Epithelial cell of proximal tubule (primary cell): ENCODE measurements around the gene CXCL5. TPM values are rescaled to one million over a fixed set of nuclear protein-coding genes. Genes with fewer than 3 reads are reported as not detected.

Experiments
- DNase-seq: peaks from one replicate; pipeline ENCODE4 v3.0.0-alpha.2; 2011; ENCODE audit warnings: low read depth
- H3K4me3 ChIP-seq: 2 replicates; pipeline ENCODE4 v1.5.1; 2011; ENCODE audit warnings: low read depth, mild to moderate bottlenecking, low read length
- CTCF ChIP-seq: conservative IDR thresholded peaks from 2 replicates; pipeline ENCODE4 v1.5.1; 2012; ENCODE audit warnings: low read depth, mild to moderate bottlenecking, low read length
- total RNA-seq: library from RNA; depleted of rRNA; stranded (reverse); fragments of >200 nt; gene quantifications from 2 replicates; pipeline ENCODE4 v1.2.3, GENCODE V29; 2015

The CXCL5 gene
- total RNA-seq, 1 donor from 2014 or later: 32.3 TPM

DNA sequence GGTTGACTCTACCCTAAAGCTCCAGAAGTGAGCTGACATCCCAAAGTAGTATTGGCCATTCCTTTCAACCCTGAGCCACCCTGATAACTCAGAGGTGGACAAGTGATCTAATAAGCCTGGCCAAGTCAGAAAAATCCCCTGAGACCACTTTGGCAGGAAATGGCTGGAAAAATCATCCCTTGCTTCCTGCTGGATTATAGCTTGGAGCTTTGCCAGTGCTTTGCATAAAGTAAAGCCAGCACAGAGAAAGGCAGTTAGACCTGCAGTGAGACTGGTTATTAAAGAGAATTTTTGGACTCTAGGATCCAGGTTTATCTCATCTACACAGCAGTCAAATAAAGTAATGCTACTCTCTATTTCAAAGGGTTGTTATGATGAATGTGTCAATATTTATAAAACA, 33.6 kb upstream of the CXCL5 start:
- no peak for DNase-seq
- no peak overlapping the region for H3K4me3 ChIP-seq
- TF ChIP-seq CTCF: no peak

GRCh38 chr4:74031576-74031975, 33.1 kb upstream of the CXCL5 start:
- no peak overlapping the region for H3K4me3 ChIP-seq
- no peak for TF ChIP-seq CTCF
- no peak for DNase-seq

DNA sequence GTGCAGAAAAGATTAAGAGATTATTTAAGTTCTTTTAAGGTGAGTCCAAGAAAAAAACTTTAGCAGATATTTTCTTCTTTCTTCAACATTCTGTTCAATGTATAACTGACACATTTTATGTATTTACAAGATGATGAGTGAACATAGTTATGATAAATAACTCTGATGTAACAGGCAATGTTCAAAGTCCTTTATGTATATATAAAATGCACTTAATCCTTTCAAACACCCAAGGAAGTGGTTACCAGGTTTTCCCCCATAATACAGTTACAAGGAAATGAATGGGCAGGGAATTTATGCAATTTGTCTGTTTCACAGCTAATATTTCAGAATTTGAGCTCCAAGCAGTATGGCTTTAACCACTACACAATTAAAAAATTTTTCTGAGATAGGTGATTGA, 31.8 kb upstream of the CXCL5 start:
- DNase-seq: no peak
- no peak overlapping the region for H3K4me3 ChIP-seq
- no peak for TF ChIP-seq CTCF

GRCh38 chr4:74028504-74028903, 30.0 kb upstream of the CXCL5 start:
- DNase-seq: no peak
- H3K4me3 ChIP-seq: no peak overlapping the region
- TF ChIP-seq CTCF: no peak

- TF ChIP-seq CTCF: no peak
- no peak overlapping the region for H3K4me3 ChIP-seq
- no peak for DNase-seq
Measured at GRCh38 chr4:74023709-74024108, 25.2 kb upstream of the CXCL5 start.

DNA sequence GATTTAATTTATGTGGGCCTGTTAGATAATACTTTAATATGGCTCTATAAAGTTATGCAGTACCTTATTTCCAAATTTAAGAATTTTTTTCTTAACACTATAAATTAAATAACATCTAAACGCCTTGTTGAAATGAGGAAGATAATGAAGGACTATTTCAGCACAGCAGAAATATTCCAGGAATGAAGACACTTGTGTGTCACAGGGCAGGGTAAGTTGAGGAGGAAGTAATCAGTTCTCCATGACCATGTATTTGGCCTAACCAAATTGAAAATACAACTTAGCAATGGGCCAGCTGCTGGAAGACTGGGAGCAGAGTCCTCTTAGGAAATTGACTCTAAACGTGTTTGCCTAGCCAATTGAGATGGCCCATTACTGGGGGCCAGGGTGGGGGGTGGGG, 23.1 kb upstream of the CXCL5 start:
- TF ChIP-seq CTCF: no peak

DNA sequence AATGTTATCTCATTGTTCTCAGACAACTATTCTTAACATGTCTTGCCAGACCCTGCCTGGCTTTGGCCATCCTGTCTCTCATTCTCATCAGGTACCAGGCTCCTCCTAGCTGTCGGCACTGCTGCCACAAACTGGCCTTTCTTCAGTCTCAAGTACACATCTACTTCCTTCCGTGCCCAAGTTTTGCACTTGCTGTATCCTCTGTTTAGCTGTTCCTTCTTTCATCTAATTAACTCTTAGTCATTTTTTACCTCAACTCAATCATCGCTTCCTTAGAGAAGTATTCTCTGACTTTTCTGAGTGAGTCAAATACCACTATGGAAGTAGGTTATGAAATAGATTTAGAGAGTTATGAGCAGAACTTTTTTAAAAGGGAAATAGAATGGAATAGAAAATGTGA, 20.3 kb upstream of the CXCL5 start:
- DNase-seq: no peak
- no peak overlapping the region for H3K4me3 ChIP-seq
- no peak for TF ChIP-seq CTCF

More for the DNA sequence above, 23.1 kb upstream of the CXCL5 start:
- no peak for DNase-seq
- H3K4me3 ChIP-seq: no peak overlapping the region
